GM18499 (cell line): ENCODE data around the gene ELAPOR1.

Experiments used
- ATAC-seq: cut with Tn5 transposase; IDR thresholded peaks from one replicate; pipeline ENCODE4 v1.9.1; 2021; ENCODE audit warnings: moderate number of reproducible peaks; ENCODE audit not compliant: insufficient read depth, unreplicated experiment

ELAPOR1 gene, protein sequence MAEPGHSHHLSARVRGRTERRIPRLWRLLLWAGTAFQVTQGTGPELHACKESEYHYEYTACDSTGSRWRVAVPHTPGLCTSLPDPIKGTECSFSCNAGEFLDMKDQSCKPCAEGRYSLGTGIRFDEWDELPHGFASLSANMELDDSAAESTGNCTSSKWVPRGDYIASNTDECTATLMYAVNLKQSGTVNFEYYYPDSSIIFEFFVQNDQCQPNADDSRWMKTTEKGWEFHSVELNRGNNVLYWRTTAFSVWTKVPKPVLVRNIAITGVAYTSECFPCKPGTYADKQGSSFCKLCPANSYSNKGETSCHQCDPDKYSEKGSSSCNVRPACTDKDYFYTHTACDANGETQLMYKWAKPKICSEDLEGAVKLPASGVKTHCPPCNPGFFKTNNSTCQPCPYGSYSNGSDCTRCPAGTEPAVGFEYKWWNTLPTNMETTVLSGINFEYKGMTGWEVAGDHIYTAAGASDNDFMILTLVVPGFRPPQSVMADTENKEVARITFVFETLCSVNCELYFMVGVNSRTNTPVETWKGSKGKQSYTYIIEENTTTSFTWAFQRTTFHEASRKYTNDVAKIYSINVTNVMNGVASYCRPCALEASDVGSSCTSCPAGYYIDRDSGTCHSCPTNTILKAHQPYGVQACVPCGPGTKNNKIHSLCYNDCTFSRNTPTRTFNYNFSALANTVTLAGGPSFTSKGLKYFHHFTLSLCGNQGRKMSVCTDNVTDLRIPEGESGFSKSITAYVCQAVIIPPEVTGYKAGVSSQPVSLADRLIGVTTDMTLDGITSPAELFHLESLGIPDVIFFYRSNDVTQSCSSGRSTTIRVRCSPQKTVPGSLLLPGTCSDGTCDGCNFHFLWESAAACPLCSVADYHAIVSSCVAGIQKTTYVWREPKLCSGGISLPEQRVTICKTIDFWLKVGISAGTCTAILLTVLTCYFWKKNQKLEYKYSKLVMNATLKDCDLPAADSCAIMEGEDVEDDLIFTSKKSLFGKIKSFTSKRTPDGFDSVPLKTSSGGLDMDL

DNA sequence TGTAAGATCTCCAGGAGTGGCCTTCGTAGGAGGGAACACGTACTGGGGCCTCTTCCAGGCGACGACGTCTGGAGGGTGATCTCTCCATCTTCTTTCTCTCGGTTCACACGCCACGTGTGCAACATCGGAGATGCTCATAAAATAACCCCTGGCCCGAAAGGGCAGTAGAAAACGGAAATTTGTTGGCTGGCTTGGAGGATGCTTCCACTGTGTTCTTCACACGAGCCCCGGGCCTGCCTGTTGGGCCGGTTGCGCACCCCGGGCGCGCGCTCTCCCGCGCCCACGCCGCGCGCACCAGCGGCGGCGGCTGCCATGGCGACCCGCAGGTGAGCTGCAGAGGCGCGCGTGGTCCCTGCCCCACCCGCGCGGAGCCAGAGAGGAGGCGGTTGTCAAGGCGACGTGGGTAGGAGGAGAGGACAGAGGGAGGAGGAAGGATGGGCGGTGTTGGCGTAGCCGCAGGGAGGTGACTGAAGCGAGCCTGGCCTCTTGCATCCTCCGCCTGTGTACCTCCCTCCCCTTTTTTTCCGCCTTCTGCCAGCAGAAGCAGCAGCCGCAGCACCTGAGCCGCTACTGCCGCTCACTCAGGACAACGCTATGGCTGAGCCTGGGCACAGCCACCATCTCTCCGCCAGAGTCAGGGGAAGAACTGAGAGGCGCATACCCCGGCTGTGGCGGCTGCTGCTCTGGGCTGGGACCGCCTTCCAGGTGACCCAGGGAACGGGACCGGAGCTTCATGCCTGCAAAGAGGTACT lies at the start of gene ELAPOR1:
Gene ELAPOR1, plus strand, starts transcription at position 526 of the 752 bp plus-strand sequence. Its CDS starts 69 bp downstream, at position 595.
- ATAC-seq, result no peak

DNA sequence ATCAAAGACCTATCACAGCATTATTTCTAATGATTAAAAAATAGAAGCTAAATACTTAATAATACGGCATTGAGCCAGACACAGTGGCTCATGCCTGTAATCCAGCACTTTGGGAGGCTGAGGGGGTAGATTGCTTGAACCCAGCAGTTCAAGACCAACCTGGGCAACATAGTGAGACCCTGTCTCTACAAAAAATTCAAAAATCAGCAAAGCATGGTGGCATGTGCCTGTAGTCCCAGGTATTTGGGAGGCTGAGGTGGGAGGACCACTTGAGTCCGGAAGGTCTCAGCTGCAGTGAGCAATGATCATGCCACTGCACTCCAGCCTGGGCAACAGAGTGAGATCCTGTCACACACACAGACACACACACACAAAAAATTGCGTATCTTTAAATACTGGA lies 48.8 kb upstream of the ELAPOR1 start:
- ATAC-seq, result no peak

DNA sequence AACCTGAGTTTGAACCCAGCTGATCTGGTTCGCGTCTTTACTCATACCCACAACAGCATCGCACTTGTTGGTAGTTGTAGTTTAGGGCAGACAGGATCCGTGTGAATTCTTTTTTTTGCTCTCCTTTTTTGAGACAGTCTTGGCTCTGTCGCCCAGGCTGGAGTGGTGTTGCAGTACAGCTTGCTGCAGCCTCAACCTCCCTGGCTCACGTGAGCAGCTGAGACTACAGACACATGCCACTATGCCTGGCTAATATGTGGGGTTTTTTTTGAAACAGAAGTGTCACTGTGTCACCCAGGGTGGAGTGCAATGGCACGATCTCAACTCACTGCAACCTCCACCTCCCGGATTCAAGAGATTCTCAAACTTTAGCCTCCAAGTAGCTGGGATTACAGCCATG lies 46.0 kb upstream of the ELAPOR1 start:
- ATAC-seq, result no peak

DNA sequence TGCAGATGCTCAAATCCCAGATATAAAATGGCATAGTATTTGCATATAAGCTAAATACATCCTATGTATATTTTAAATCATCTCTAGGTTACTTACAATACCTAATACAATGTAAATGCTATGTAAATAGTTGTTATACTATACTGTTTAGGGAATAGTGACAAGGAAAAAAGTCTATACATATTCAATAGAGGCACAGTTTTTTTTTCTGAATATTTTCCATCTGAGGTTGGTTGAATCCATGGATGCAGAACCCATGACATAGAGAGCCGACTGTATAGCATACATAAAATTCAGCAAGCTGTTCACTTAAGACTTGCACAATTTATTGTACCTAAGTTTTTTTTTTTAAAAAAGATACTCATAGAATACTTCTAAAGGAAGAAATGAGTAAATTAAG lies 44.6 kb upstream of the ELAPOR1 start:
- ATAC-seq, result no peak

DNA sequence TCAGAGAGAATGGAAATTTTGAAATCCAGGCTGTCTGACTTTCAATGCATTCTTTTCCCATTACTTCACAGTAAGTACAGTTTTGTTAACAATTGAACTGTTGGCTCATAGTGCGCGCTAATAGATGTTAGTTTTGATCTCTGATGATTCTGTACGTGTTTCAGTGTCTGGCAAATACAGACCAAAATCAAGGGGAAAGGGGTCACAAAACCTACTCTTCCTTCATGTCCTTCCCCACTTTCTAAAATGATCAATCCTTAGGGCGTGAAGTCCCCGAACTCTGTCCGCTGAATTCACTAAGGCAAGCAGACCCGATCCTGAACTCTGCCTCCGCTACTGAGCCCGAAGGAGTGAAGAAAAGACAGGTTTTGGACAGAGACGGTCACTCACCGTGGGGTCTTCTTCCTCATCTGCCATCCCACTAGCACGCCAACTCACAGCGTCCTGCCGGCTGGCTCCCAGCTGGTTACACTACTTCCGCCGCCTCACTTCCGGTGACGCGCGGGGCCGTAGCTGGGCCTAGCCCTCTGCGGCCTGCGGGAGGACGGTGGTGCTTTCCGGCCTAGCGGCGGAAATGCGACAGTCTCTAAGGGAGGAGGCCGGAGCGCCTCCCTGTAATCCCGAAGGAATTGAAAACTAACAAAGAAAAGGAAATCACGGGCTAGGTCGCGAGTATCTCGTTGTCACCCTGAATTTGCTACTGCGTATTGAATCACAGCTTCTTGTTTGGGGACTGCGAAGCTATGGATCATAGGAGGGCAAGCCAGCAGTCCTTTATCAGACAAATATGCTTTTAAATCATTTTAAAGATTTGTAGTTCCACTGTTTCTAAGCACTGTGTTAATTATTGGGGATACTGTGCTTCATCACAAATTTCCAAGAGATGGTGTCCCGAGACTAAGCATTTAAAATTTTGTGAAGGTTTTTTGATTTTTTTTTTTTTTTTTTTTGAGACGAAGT lies 38.1 kb upstream of the ELAPOR1 start, which contains the start of gene TAF13:
Gene TAF13, minus strand, starts transcription at position 473 of the 960 bp plus-strand sequence. Its CDS starts 56 bp downstream, at position 417.
- peak; percentile 92 for ATAC-seq

DNA sequence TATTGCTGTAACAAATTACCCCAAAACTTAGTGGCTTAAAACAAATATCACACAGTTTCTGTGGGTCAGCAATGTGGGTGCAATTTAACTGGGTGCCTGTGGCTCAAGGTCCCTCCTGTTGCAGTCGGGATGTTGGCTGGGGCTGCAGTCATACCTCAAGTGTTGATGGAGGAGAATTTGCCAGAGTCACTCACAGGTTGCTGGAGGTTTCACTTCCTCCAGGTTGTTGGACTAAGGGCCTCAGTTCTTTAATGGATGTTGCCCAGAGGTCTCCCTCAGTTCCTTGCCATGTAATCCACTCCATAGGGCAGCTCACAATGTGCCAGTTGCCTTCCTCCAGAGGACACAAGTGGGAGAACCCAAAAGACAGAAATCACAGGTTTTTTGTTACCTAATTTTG lies 35.6 kb upstream of the ELAPOR1 start:
- no peak for ATAC-seq

DNA sequence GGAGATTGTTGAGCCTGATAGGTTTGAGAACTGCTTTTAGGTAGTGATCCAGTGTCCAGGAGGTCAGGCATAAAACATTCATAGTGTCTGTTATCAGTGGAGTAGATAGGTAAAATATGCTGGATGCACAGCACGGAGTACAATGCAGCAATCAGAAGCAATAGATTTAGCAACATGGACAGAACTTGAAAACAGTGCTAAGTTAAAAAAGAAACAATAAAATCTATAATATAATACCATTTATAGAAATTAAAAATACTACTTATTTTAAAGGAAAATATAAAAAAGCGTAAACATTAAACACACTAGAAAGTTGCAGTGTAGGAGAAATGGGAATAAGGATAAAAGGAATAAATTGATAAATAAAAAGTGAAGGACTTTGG lies 34.7 kb upstream of the ELAPOR1 start:
- ATAC-seq, result no peak

DNA sequence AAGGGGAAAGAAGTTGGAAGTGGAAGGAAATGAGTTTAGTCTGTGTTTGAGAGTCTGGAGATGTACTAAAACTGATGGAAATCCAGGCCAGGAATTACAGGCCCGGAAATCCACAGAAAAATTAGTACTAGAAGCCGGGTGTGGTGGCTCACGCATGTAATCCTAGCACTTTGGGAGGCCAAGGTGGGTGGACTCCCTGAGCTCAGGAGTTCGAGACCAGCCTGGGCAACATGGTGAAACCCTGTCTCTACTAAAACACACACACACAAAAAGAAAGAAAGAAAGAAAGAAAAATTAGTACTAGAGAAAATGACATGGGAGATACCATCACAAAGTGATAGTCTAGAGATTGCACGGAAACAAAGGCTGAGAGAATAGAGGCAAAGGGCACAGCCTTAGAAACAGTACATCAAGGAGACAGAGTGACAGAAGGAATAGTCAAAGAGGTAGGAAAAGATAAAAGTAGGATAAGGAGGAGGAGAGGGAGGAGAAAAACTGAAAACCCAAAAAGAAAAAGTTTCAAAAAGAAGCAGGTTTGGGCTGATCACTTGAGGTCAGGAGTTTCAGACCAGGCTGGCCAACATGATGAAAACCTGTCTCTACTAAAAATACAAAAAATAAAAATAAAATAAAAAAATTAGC lies 33.4 kb upstream of the ELAPOR1 start:
- no peak for ATAC-seq

DNA sequence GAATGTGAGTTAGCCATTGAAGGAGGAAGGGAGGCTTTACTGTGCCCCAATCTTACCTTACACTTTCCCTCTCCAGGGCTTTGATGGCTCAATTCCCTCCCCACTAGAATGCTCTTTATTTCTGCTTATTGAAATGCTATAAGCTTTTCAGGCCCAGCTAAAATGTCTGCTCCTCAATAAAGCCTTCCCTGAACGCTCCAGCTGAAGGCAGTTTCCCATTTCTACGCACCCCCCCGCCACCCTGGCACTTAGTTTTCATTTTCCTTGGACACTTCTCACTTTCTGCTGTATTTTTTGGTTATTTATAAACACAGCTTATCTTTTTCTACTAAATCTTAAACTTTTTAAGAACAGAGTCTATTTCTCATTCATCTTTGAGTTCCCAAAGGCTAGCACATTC lies 30.4 kb upstream of the ELAPOR1 start:
- no peak for ATAC-seq

DNA sequence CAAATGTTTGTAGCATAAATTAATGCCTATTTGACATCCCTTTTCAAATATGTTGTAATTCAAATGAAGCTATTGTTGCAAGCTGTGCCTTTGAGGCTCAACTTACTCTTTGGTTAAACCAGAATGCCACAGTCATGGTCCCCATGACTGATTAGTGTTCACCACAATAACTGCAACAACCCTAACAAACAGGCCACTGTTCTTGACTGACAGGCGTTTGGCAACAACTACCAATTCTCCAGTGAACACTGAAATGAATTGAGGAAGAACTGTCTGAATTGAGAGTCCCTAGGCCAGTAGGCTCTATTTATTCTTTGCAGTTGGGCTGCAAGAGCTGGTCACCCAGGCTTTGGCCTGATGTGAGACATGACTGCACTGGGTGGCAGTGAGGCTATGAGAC lies 30.0 kb upstream of the ELAPOR1 start:
- no peak for ATAC-seq

DNA sequence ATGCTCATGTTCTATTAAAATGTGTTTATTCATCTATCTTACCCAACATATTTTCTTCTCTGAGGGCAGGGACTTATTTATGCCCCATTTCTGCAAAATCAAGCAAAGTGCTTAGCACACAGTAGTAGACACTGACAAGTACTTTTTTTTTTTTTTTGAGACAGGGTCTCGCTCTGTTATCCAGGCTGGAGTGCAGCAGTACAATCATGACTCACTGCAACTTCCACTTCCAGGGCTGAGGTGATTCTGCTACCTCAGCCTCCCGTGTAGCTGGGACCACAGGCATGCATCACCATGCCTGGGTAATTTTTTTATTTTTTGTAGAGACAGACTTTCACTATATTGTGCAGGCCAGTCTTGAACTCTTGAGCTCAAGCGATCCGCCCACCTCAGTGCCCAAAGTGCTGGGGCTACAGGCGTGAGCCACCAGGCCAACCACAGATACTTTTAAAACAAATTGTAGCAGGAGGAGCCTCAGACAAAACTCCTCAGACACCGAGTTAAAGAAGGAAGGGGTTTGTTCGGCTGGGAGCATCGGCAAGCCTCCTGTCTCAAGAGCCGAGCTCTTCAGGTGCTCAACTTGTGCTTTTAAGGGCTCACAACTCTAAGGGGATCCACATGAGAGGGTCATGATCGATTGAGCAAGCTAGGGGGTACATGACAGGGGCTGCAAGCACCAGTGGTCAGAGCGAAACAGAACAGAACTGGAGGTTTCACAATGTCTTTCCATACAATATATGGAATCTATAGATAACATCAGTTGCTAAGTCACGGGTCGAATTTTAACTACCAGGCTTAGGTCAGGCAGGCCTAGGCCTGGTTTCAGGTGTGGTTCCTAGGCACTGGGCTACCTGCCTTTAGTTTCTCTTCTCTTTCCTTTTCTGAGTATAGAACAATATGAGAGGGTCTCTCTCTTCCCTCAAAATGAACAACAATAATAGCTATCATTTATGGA lies 29.1 kb upstream of the ELAPOR1 start:
- no peak for ATAC-seq

DNA sequence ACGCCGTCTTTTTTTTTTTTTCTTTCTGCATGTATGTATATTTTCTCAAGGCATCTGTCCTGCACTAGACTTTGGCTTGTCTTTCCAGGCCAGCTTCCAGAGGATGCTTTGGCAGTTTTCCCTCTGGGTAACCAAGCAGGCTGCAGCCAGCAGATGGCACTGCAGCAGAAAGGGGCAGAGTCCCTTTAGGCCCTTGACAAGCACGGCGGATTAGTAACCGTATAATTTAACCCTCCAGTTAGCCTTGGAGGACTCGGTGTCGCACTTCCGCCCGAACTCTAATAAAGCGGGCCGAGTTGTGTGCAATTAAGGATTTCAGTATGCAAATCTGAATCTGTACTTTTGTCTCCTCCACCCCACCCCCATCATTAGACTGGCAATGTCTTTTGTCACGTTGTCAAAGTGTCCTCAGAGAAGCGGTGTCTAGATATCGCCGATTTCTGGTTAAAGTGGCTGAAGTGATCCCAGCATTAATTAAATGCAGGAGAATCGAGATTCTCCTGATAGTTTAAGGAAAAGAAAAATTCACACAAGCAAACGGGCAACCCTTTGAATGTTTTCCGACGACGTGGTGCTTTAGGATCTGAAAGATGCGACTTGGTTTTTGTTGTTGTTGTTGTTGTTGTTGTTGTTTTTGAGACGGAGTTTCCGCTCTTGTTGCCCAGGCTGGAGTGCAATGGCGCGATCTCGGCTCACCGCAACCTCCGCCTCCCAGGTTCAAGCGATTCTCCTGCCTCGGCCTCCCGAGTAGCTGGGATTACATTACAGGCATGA lies 24.5 kb upstream of the ELAPOR1 start:
- no peak for ATAC-seq

DNA sequence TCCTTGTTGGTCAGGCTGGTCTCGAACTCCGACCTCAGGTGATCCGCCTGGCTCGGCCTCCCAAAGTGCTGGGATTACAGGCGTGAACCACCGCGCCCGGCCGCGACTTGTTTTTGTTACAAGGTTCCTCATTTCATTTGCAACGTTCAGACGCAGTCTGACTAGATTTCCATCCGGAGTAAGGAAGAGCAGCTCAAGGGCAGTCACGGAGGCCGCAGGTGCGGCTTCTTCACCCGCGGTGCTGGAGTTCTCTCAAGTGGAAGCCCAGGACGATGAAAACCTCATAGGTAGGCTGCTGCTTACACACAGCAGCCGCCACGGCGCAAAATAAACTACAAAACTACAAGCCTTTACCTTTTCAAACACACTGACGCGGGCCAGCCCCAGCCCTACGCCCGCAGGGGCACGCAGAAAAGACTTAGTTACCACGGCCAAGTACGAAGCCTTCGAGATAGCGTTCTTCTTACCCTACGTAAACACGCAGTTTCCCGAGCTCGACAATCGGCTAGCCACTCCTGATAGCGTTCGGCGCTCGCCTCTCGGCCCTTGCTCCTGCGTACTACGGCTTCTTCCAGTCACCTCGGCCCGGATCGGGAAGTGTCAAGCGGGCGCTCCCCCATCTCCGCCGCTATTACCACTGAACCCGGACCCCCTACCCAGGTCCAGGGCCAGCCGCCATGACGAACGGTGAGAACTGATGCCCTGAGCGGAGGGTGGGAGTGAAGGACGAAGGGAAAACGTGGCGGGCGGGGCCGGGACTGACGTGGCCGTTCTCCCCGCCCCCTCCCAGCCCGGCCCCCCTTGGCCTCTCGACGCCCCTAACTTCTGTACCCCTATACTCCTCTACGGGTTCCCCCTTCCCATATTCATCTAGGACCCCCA lies 23.5 kb upstream of the ELAPOR1 start, which contains the start of gene TMEM167B:
Gene TMEM167B, plus strand, starts transcription at position 569 of the 882 bp plus-strand sequence. Its CDS starts 109 bp downstream, at position 678.
- peak; percentile 67 for ATAC-seq

DNA sequence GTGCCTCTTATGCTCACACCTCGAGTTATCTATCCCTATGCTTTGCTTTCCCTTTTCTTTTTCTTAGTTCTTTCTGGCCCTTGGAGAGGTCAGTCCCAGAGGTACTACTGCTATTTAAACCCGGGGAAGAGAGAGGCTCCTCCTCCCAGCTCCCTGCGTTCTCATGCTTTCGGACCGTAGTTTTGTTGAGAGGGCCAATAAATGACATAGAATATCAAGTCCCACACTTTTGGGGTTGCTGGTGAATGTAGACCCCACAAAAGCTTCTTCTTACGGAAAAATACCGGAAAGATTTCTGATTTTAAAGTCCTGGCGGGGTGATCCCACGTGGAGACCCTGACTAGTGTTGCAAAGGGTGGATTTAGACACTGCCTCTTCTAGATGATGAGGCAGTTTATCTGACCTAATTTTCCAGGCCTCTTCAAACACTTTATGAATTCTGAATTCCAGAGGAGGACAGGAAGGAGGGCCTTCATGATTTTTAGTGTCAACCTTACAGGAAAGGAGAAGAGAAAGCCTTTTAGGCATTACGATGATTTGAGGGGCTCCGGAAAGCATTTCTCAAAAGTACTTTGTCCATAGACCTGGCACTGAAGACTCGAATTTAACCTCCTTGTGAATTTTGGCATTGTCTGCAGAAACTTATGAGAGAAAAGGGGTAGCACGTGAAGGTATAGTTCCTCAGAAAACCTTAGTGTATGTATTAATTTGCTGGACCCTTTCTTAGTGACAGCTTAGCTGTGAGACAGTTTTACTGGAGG lies 22.7 kb upstream of the ELAPOR1 start:
- peak; percentile 33 for ATAC-seq

DNA sequence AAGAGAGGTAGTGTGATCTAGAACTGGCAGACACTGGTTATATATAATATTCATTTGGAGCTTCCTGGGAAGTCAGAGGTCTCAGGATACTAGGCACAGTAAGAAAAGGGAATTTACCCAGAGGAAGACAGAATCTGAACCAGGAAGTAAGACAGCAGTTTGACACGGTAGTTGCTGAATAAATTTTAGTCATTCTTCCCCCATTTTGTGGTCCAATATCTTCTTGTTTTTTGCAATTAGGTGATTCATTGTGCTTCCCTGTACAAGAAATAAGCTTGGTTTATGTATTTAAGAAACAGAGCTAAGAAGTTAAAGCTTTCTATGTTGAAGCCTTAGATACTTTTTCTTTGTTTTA lies 22.1 kb upstream of the ELAPOR1 start:
- ATAC-seq, result no peak
